ENCODE measurements around the gene CELA3B. TPM values are rescaled to one million over a fixed set of nuclear protein-coding genes. Genes with fewer than 3 reads are reported as not detected.
"Not testable (repeated sequence)": the region's sequence is repeated elsewhere in the genome, so short reads cannot be mapped to it uniquely, and the experiment has no call there.

CELA3B gene
- total and polyA plus RNA-seq, 10 donors: 0.08 to 1.8 (median 0.49) TPM; not detected in 4

DNA sequence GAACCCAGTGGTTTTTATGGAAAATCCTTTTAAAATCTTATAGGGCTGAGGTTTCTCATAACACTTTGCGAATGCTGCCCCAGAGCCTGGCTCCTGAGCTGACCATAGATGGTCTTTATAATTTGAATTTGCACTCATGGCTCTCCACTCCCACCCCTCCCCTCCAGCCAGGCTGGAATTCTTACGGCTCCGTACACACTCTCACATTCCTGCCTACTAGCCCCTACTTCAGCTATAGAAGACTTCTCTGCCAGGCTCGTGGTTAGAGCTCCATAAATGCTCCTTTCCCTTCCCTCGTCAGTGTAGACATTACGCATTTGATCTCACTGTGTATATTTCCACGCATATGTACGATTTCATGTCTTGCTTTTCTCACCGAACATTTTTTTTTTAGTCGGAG is 34.4 kb upstream of the CELA3B start:
- Histone ChIP-seq H3K9me3 (no peaks in the 10 kb centered on the region), H3K4me1 (peaks cover 14 to 51% (median 35%) of the 10 kb centered on the region in 6 donors), H3K27ac (no peak overlapping the region), H3K27me3 (replicated peaks in 1 of 7) (peaks cover 0 to 4% (median 0%) of the 10 kb centered on the region in 7 donors), H3K4me3 (no peak overlapping the region), H3K36me3 (no peaks in the 10 kb centered on the region)
- intact Hi-C loops (cut with DNase I; ENCODE audit: low total_unique reads): no loop called here
- no peak for DNase-seq
- 80 to 84% (median 83%) methylated on average over 10 of the region's 10 CpGs for WGBS, 5 donors
- TF ChIP-seq POLR2AphosphoS5 (IDR thresholded peaks at IDR 0.05): no peak
- no peak for TF ChIP-seq POLR2A (IDR thresholded peaks at IDR 0.05)
- TF ChIP-seq CTCF (IDR thresholded peaks at IDR 0.05 in 8 of 11, conservative IDR thresholded peaks at IDR 0.05 in 3 of 11): no peak

DNA sequence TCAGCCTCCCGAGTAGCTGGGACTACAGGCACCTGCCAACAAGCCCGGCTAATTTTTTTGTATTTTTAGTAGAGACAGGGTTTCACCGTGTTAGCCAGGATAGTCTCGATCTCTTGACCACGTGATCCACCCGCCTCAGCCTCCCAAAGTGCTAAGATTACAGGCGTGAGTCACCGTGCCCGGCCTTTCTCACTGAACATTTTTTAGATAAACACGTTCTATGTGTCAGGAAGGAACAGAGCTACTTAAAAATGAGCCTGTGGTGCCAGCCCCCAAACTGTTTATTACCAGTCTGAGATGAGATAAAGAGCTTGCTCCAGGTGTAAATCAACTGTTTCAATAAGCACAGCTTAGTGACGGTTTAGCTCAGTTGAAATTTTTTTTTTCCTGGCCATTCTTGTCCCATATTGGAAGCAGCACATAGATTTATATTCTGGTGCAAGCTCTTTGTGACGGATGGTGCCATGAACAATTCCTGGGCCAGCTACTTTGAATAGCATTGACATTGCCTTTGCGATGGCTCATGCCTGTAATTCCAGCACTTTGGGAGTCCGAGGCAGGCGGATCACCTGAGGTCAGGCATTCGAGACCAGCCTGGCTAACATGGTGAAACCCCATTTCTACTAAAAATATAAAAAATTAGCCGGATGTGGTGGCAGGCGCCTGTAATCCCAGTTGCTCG is 33.7 kb upstream of the CELA3B start:
- H3K27me3 ChIP-seq (replicated peaks in 1 of 7); DNase-seq; H3K9me3 ChIP-seq; H3K27ac ChIP-seq; intact Hi-C loops (cut with DNase I; ENCODE audit: low total_unique reads); H3K36me3 ChIP-seq; H3K4me3 ChIP-seq: not testable (repeated sequence)
- WGBS, 5 donors: 68 to 88% (median 78%) methylated on average over 19 of the region's 19 CpGs
- peaks cover 8 to 44% (median 28%) of the 10 kb centered on the region in 6 donors for H3K4me1 ChIP-seq

DNA sequence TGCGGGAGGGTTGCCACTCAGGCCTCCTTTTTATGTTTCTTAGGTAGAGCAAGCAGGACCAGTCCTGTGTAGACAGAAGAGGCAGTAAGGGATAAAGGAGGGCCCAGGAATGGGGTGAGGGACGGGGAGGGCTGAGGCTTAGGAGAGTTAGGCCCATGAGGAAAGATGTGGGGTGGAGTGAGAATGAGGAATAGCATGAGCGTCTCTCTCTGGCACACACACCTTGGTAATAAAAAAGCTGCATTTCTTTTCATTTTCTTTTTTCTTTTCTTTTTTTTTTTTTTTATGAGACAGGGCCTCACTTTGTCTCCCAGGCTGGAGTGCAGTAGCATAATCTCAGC is 32.1 kb upstream of the CELA3B start:
- Histone ChIP-seq H3K4me1 (peaks cover 3 to 28% (median 12%) of the 10 kb centered on the region in 6 donors), H3K4me3 (no peak overlapping the region), H3K27me3 (replicated peaks in 1 of 7) (no peaks in the 10 kb centered on the region), H3K36me3 (no peaks in the 10 kb centered on the region), H3K27ac (no peak overlapping the region), H3K9me3 (no peaks in the 10 kb centered on the region)
- DNase-seq: no peak
- TF ChIP-seq POLR2AphosphoS5 (IDR thresholded peaks at IDR 0.05): no peak
- TF ChIP-seq CTCF (IDR thresholded peaks at IDR 0.05 in 8 of 11, conservative IDR thresholded peaks at IDR 0.05 in 3 of 11): no peak
- TF ChIP-seq POLR2A (IDR thresholded peaks at IDR 0.05): no peak
- intact Hi-C loops (cut with DNase I; ENCODE audit: low total_unique reads): no loop called here
- WGBS, 5 donors: 58 to 92% (median 72%) methylated on average over 3 of the region's 3 CpGs

GRCh38 chr1:21946836-21947587 is 29.8 kb upstream of the CELA3B start:
- Histone ChIP-seq H3K27me3 (replicated peaks in 1 of 7) (no peaks in the 10 kb centered on the region), H3K4me1 (peaks cover 0 to 21% (median 7%) of the 10 kb centered on the region in 6 donors), H3K36me3 (no peaks in the 10 kb centered on the region), H3K27ac (peak overlapping the region in 5 of 8 donors; percentile 13 to 58 (median 36)), H3K4me3 (no peak overlapping the region), H3K9me3 (no peaks in the 10 kb centered on the region)
- no peak for DNase-seq
- WGBS, 5 donors: 52 to 72% (median 61%) methylated on average over 10 to 11 of the region's 11 CpGs
- TF ChIP-seq POLR2AphosphoS5 (IDR thresholded peaks at IDR 0.05) (peak; percentile 64 to 88 (median 73)), CTCF (IDR thresholded peaks at IDR 0.05 in 8 of 11, conservative IDR thresholded peaks at IDR 0.05 in 3 of 11) (peak in 2 of 11 experiments; percentile 16 to 29), POLR2A (IDR thresholded peaks at IDR 0.05) (no peak)
- intact Hi-C loops (cut with DNase I; ENCODE audit: low total_unique reads): no loop called here
